Sigmoid colon (tissue), 7 donors: ENCODE results near the gene IGFBP2. TPM values are rescaled to one million over a fixed set of nuclear protein-coding genes. Genes with fewer than 3 reads are reported as not detected.

ENCODE experiments used
- DNase-seq: peaks from one replicate; pipeline ENCODE4 v3.0.0-alpha.2; 2019
- H3K27ac ChIP-seq, 4 donors: fragments of 200-600 bp; sonication (generic); one replicate each; pipeline ENCODE4 v1.5.1; 2016 to 2019; ENCODE audit warnings: mild to moderate bottlenecking in 1 of 4
- H3K27me3 ChIP-seq, 3 donors: fragments of 200-600 bp; sonication (generic); one replicate each; pipeline ENCODE4 v1.5.1; 2019; ENCODE audit warnings: mild to moderate bottlenecking in 1 of 3
- H3K36me3 ChIP-seq, 4 donors: fragments of 200-600 bp; sonication (generic); one replicate each; pipeline ENCODE4 v1.5.1; 2016 to 2019
- H3K4me1 ChIP-seq, 4 donors: fragments of 200-600 bp; sonication (generic); one replicate each; pipeline ENCODE4 v1.5.1; 2017 to 2019
- H3K4me3 ChIP-seq, 4 donors: fragments of 200-600 bp; sonication (generic); one replicate each; pipeline ENCODE4 v1.5.1; 2017 to 2019; ENCODE audit warnings: mild to moderate bottlenecking in 2 of 4, moderate library complexity in 1 of 4
- H3K9me3 ChIP-seq, 4 donors: fragments of 200-600 bp in 3 of 4; sonication (generic) in 3 of 4; one replicate each; pipeline versions ENCODE4 v1.5.1 to v1.6.1; 2013 to 2019
- EP300 ChIP-seq, 4 donors: sonication (generic); formaldehyde crosslinking; IDR thresholded peaks; one replicate each; pipeline ENCODE4 v1.6.1; 2017; ENCODE audit warnings: antibody characterized with exemption in 4 of 4
- POLR2A ChIP-seq, 2 donors: fragments of 450-650 bp; IDR thresholded peaks; one replicate each; pipeline ENCODE4 v1.6.1; 2016; ENCODE audit warnings: antibody characterized with exemption in 2 of 2, mild to moderate bottlenecking in 2 of 2, moderate library complexity in 2 of 2
- POLR2AphosphoS5 ChIP-seq, 4 donors: sonication (generic); formaldehyde crosslinking; IDR thresholded peaks; one replicate each; pipeline ENCODE4 v1.6.1; 2017; ENCODE audit warnings: antibody characterized with exemption in 4 of 4
- WGBS, 2 donors: extraction: QIAGEN DNeasy Blood & Tissue Kit; methylation state at CpG; one replicate each; pipeline ENCODE4 v1.1.7; 2013; 5-methylcytosine and 5-hydroxymethylcytosine counted together
- intact Hi-C: fragments of 100-400 bp; cut with DNase I; formaldehyde crosslinking; loops from one replicate; pipeline ENCODE4 v1.15.1; 2023
- polyA plus RNA-seq, 3 donors: library from polyadenylated mRNA; stranded (reverse); fragments of 200-250 nt; gene quantifications; one replicate each; pipeline ENCODE4 v1.2.3, GENCODE V29; 2013
- total RNA-seq, 4 donors: library from RNA; depleted of rRNA; stranded (reverse); fragments of >200 nt; gene quantifications; one replicate each; pipeline ENCODE4 v1.1.0, GENCODE V29; 2016
- TF ChIP-seq, protein P1 (sequence below), 4 experiments: fragments of 450-650 bp in 3 of 4; fragments of 200-600 bp in 1 of 4; IDR thresholded peaks; one replicate each; pipeline ENCODE4 v1.5.1; 2016 to 2019; ENCODE audit warnings: antibody characterized with exemption in 4 of 4, mild to moderate bottlenecking in 3 of 4, moderate library complexity in 2 of 4
- donor health status: healthy with polysubstance abuse.
- donor health status: Bipolar disorder and iron deficiency.
- donor health status: healthy.

The IGFBP2 gene
- total and polyA plus RNA-seq, 7 donors = 6.3 to 45.7 (median 30.8) TPM

DNA sequence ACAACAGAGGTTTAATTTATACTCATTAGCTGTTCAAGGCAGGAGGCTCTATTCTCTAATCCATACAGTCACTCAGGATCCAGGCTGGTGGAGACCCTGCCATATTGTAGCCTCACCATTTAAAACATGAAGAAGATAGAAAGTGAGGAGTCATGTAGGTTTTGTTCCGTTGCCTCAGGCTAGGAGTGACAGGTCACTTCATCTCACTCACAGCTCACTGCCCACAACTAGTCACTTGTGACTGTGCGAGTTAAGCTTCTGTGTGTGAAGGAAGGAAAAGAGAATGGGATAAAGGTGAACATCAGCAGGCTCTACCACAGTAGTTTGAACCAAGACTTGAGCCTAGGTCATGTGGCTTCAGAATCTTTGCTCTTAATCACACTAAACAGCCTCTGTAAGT lies 9.0 kb upstream of the IGFBP2 start:
- Histone ChIP-seq H3K4me1 (peaks cover 0 to 27% (median 14%) of the 10 kb centered on the region in 4 donors), H3K27me3 (no peaks in the 10 kb centered on the region), H3K4me3 (no peak overlapping the region), H3K27ac (no peak overlapping the region), H3K36me3 (no peaks in the 10 kb centered on the region), H3K9me3 (no peaks in the 10 kb centered on the region)
- DNase-seq = no peak
- TF ChIP-seq, protein P1, sequence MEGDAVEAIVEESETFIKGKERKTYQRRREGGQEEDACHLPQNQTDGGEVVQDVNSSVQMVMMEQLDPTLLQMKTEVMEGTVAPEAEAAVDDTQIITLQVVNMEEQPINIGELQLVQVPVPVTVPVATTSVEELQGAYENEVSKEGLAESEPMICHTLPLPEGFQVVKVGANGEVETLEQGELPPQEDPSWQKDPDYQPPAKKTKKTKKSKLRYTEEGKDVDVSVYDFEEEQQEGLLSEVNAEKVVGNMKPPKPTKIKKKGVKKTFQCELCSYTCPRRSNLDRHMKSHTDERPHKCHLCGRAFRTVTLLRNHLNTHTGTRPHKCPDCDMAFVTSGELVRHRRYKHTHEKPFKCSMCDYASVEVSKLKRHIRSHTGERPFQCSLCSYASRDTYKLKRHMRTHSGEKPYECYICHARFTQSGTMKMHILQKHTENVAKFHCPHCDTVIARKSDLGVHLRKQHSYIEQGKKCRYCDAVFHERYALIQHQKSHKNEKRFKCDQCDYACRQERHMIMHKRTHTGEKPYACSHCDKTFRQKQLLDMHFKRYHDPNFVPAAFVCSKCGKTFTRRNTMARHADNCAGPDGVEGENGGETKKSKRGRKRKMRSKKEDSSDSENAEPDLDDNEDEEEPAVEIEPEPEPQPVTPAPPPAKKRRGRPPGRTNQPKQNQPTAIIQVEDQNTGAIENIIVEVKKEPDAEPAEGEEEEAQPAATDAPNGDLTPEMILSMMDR (IDR thresholded peaks at IDR 0.05) = no peak
- TF ChIP-seq POLR2A (IDR thresholded peaks at IDR 0.05) = no peak
- TF ChIP-seq EP300 (IDR thresholded peaks at IDR 0.05) = no peak
- TF ChIP-seq POLR2AphosphoS5 (IDR thresholded peaks at IDR 0.05) = no peak
- intact Hi-C loops = no loop called here
- WGBS, 2 donors = 91 to 92% methylated on average over 2 of the region's 2 CpGs

DNA sequence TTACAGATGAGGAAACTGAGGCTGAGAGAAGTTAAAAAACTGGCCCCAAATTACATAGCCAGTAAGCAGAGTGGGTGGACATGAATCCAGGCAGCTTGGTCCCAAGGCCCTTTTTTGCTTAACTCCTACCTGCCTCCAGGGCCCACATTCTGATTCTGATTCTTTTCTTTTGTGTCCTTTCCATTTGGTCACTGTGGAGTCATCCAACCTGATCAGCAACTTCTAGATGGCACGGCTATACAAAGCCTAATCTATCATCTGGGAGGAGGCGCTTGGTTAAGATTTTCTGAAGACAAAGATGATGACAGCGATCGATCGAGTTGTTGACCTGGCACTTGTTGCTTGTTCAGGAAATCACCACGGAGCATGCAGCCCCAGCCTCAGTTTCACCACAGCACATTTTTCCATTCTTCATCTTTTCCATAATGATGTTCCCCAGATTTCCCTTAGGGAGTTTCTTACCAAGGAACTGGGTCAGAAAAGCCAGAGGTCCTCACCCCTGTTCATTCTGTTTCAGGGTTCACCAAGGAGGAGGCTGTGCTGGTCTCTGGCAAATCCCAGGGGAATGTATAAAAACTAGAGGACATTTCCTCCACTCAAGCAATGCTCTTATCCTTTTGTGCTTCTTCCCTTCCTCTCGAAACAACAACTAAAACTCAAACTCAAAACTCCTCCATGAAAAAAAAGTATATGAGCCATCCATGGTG lies 6.9 kb upstream of the IGFBP2 start:
- no peak for DNase-seq
- intact Hi-C loops = no loop called here
- Histone ChIP-seq H3K9me3 (no peaks in the 10 kb centered on the region), H3K4me1 (peaks cover 0 to 6% (median 3%) of the 10 kb centered on the region in 4 donors), H3K27me3 (no peaks in the 10 kb centered on the region), H3K4me3 (no peak overlapping the region), H3K36me3 (no peaks in the 10 kb centered on the region), H3K27ac (no peak overlapping the region)
- 80 to 89% methylated on average over 7 of the region's 7 CpGs for WGBS, 2 donors
- TF ChIP-seq POLR2A (IDR thresholded peaks at IDR 0.05) = no peak

GRCh38 chr2:216626875-216627245 lies 6.4 kb upstream of the IGFBP2 start:
- H3K4me1 ChIP-seq = peaks cover 0 to under 1% (median 0%) of the 10 kb centered on the region in 4 donors
- no peak for DNase-seq
- no peak for TF ChIP-seq POLR2A (IDR thresholded peaks at IDR 0.05)
- no peak overlapping the region for H3K4me3 ChIP-seq
- H3K27me3 ChIP-seq = no peaks in the 10 kb centered on the region
- no peak overlapping the region for H3K27ac ChIP-seq
- 65 to 89% methylated on average over 2 of the region's 2 CpGs for WGBS, 2 donors
- intact Hi-C loops = no loop called here
- no peaks in the 10 kb centered on the region for H3K36me3 ChIP-seq
- H3K9me3 ChIP-seq = no peaks in the 10 kb centered on the region

DNA sequence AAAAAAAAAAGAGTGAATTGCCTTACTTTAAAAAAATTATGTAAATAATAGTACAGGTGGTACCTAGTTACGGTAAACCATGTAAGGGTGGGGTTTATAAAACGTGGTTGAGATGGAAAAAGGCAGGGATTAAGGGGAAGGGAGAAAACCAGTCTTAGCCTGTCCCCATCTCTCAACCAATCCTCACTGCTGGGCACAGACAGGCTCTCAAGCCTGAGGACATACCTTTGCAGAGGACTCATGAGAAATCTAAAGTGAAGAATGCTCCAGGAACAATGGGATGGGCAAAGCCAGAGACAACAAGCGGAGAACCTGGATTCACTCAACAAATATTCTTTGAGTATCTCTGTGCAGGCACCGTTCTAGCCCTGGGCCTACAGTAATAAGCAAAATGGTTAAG lies 3.4 kb upstream of the IGFBP2 start:
- no peak overlapping the region for H3K27ac ChIP-seq
- no peak for DNase-seq
- H3K9me3 ChIP-seq = no peaks in the 10 kb centered on the region
- no peaks in the 10 kb centered on the region for H3K36me3 ChIP-seq
- intact Hi-C loops = no loop called here
- H3K4me3 ChIP-seq = no peak overlapping the region
- TF ChIP-seq POLR2A (IDR thresholded peaks at IDR 0.05) (no peak), EP300 (IDR thresholded peaks at IDR 0.05) (no peak), POLR2AphosphoS5 (IDR thresholded peaks at IDR 0.05) (no peak)
- TF ChIP-seq, protein P1 (IDR thresholded peaks at IDR 0.05) = no peak
- peaks cover 0 to 19% (median 15%) of the 10 kb centered on the region in 4 donors for H3K4me1 ChIP-seq
- 68 to 80% methylated on average over 4 of the region's 4 CpGs for WGBS, 2 donors
- H3K27me3 ChIP-seq = peaks cover 5 to 24% (median 11%) of the 10 kb centered on the region in 3 donors

DNA sequence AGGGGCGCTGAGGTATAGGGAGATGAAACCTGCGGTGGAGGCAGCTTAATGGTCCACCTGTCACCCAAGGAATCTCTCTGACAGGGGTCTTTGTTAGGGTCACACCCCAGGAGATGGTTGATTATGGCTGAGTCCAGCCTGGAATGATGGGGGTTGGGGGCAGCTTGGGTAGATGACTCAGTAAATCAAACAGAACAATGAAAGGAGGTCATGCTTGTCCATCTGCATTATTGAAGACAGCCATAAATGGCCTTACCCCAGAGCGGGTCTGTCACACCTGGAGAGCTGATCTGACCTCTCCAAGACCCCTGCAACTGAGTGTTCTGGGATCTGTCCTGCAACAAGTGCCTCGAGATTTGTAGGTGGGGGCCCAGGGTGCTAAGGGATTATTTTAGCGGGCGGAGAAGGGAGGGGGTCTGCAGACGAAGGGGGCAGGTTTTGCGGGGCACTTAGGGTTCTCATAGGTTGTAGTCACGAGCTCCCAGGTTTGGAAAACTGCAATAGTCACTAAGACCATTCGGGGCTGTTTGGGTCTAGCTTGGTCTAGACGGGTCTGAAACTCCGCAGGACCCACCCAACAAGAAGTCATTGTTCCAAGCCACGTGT lies 771 bp upstream of the IGFBP2 start:
- peak overlapping the region in 1 of 4 donors; percentile 52 for H3K4me3 ChIP-seq
- 46 to 59% methylated on average over 13 of the region's 13 CpGs for WGBS, 2 donors
- peaks cover 12 to 51% (median 28%) of the 10 kb centered on the region in 3 donors for H3K27me3 ChIP-seq
- intact Hi-C loops = no loop called here
- H3K27ac ChIP-seq = peak overlapping the region in 1 of 4 donors; percentile 81
- peaks cover 0 to 36% (median 24%) of the 10 kb centered on the region in 4 donors for H3K4me1 ChIP-seq
- TF ChIP-seq POLR2A (IDR thresholded peaks at IDR 0.05) (no peak), EP300 (IDR thresholded peaks at IDR 0.05) (no peak)
- H3K9me3 ChIP-seq = no peaks in the 10 kb centered on the region
- H3K36me3 ChIP-seq = no peaks in the 10 kb centered on the region
- no peak for DNase-seq

- Histone ChIP-seq H3K27me3 (peaks cover 12 to 64% (median 42%) of the 10 kb centered on the region in 3 donors), H3K27ac (peak overlapping the region in 2 of 4 donors; percentile 31 to 89), H3K9me3 (no peaks in the 10 kb centered on the region), H3K4me1 (peaks cover 0 to 38% (median 24%) of the 10 kb centered on the region in 4 donors), H3K36me3 (no peaks in the 10 kb centered on the region), H3K4me3 (peak overlapping the region; percentile 15 to 52 (median 50))
- WGBS, 2 donors = 1% methylated on average over 71 of the region's 71 CpGs
- intact Hi-C loops = no loop called here
- no peak for DNase-seq
- TF ChIP-seq EP300 (IDR thresholded peaks at IDR 0.05) (no peak), POLR2AphosphoS5 (IDR thresholded peaks at IDR 0.05) (no peak), POLR2A (IDR thresholded peaks at IDR 0.05) (no peak)
- TF ChIP-seq, protein P1 (IDR thresholded peaks at IDR 0.05) = no peak
Measured at GRCh38 chr2:216633616-216634369, 573 bp downstream of the IGFBP2 start.
